ENCODE data around the gene SPDYE16.
A peak's percentile ranks its signal among the peaks of the same experiment; 100 is the strongest.
"Not testable (repeated sequence)": the region's sequence is repeated elsewhere in the genome, so short reads cannot be mapped to it uniquely, and the experiment has no call there.

Gene SPDYE16

DNA sequence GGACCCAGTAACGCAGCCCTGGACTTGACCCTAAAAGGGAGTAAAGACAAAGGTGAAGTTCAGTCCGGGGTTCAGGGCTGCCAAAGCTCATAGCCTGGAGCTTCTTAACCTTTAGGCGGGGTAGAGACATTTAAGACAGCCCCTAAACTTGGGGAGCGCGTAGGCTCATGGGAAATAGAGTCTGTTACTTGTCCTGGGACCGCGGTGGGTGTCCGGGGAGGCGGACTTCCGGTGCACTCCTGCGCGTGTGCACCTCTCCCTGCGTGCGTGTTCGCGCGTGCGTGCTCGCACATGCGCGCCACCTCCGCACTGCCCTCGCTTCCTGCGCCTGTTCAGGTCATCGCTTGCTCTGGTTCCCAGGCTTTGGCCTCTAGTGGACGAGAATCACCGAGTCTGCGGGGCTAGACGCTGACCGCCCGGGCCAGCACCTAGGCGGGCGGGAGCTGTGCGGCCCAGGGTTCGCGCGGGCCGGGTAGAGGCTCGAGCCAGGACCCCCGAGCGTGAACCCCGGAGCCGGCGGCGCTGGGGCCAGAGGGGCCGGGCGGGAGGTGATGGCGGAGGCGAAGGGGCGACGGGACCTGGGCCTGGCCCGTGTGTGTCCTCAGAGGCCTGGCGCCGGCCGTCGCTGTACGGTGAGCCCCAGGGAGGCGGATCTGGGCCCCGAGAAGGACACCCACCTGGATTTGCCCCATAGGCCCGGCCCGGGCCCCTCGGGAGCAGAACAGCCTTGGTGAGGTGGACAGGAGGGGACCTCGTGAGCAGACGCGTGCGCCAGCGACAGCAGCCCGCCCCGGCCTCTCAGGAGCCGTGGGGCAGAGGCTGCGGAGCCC is 6.1 kb upstream of the SPDYE16 start:
- DNase-seq = peak; percentile 74

DNA sequence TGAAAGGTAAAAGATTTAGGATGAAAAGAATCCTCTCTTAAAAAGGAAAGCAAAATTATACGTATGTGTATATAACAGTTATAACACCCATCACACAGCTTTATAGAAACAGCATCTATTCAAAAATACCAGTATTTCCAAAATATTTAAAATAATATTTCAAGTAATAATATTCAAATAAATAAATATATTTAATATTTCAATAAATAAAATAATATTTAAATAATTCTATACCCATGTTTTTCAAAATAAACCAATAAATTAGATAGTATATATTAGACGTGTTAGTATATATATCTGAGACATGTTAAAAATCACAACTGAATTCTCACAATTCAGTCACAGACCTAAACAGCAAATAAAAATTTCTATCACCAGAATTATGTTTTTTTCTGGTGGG is 11.5 kb downstream of the SPDYE16 start:
- DNase-seq = not testable (repeated sequence)

DNA sequence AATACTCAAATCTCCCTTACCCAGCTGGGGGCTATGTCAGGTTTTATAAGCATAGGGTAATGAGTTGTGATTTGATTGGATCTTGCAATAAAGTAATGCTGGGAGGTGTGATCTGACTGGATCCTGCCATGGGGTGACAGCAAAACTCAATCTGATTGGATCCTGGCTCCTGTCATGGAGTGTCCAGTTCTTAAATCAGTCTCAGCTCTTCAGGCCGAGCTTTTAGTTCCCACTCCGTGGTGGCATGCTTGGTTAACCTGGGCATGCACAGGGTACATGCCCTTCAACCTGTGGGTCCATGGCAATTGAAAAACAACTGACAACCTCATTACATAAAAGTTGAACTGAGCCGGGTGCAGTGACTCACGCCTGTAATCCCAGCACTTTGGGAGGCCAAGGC is 16.9 kb downstream of the SPDYE16 start:
- not testable (repeated sequence) for DNase-seq

GRCh38 chr7:76516932-76517331 is 26.2 kb downstream of the SPDYE16 start:
- DNase-seq = not testable (repeated sequence)

GRCh38 chr7:76515999-76516443 is 27.1 kb downstream of the SPDYE16 start:
- peak; percentile 42 for DNase-seq

DNA sequence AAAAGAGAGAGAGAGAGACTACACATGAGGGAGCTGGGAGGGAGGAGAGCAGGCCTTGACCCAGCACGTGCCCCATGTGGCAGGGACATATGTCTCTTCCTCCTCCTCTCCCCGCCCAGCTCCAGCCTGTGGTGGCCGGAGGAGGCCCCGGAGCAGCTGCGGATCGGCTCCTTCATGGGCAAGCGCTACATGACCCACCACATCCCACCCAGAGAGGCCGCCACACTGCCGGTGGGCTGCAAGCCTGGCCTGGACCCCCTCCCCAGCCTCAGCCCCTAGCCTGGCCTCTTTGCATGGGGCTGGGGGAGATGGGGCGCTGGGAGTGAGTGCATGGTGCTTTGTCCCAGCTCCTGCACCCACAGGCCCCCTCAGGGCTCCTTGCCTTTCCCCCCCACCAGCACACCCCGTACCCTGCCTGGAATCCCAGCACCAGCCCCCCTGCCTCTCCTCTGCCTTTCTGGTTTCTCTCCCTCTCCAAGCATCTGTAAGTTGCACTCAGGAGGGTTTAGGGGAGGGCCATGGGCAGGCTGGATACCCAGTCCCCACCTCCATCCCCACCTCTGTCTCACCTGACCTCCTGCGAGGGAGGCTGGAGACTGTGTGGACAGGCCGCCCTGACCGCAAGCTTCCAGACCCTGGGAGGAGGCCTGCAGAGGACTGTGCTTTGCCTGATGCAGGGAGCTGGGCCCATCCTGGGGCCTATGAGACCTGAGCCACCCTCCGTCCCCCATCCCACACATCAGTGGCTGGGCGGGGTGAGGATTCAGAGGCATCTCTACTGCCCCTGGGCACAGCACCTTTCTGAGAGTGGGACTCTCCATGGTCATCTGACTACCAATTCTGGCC is 27.9 kb downstream of the SPDYE16 start:
- DNase-seq = no peak

DNA sequence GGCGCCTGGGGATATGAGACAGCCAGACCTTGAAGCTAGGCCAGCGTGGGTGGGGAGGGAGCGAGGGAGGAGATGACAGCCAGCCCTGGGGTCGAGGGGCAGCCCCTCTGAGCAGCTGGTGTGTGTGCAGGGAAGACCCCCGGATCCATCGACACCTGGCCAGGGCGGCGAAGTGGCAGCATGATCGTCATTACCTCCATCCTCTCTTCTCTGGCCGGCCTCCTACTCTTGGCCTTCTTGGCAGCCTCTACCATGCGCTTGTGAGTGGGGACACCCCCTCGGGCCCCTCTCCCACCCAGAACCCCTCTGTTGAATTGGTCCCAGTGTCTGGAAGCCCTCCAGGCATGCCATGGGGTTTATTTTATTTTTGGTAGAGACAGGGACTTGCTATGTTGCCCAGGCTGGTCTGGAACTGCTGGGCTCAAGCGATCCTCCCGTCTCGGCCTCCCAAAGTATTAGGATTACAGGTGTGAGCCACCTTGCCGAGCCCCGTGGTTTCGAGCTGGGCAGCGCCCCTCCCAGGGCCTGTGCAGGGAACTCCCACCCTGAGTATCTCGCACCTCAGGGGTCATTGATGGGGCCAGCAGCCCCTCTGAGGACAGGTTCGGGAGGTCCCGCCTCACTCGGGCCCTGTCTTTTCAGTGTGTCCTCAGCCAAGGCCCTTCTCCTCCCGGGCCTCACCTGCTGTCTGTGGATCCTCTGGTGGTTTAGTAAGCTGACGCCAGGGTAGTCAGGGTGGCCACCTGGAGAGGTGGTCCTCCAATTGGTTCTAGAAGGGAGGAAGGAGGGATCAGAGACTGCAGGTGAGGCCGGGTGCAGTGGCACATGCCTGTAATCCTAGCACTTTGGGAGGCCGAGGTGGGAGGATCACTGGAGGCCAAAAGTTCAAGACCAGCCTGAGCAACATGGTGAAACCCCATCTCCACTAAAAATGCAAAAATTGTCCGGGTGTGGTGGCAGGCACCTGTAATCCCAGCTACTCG is 29.0 kb downstream of the SPDYE16 start:
- DNase-seq = no peak

DNA sequence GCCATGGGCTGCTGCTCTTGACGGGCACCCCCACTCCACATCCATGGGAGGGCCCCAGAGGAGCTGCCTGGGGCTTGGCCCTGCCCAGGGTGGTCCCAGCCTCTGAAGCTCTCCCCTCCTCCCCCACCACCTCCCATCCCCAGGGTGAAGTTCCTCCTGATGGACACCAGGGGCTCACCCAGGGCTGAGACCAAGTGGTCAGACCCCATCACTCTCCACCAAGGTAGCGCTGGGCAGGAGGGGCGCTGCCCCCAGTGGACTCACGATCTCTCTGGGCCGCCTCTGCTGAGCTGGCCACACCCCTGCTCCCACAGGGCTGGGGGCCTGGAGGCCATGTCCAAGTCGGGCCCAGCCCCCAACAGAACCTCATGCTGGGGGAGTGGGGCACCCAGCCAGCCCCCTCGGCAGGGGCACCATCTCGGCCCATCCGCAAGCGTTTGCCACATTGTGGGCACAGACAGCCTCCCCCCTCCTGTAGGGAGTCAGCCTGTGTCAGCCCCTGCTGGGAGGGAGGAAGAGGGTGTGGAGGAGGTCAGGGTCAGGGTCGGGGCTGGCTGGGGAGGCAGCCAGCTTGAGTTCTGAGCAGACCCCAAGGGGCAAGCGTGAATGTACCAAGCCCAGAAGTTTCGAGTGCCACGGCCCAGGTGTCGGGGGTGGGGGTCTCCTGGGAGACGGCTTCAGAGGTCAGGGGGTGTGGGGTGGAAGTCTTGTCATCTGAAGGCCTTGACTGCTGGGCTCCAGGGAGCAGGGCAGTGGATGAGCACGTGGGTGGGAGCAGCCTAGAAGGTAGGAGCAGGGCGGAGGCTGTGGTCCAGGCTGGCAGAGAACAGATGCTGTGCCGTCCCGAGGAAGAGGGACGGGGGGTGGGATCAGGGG is 29.9 kb downstream of the SPDYE16 start:
- no peak for DNase-seq

- DNase-seq = not testable (repeated sequence)
These were observed 30.9 kb downstream of the SPDYE16 start for GRCh38 chr7:76511911-76512885.

DNA sequence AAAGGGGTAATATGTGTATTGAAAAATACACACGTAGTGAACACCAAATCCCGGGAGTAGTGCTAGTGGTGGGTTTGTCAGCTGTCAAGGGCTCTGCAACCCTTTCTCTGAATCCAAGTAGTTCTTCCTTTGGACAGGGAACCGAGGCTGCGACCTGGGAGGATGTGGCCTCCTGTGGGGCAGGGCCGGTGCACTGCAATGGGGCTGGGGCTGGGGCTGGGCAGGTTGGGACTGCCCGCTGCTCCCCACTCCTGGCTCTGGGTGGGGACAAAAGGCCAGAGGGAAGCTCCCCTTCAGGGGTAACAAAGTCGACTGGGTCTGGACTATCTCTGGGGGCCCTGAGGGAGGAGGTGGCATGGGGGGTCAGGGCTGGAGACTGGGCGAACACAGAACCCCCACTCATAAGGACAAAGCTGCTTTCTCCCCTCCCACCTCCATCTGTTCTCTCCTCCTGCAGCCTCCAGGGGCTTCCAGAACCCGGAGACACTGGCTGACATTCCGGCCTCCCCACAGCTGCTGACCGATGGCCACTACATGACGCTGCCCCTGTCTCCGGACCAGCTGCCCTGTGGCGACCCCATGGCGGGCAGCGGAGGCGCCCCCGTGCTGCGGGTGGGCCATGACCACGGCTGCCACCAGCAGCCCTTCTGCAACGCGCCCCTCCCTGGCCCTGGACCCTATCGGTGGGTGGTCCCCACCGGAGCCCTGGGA is 31.7 kb downstream of the SPDYE16 start:
- DNase-seq = not testable (repeated sequence)

DNA sequence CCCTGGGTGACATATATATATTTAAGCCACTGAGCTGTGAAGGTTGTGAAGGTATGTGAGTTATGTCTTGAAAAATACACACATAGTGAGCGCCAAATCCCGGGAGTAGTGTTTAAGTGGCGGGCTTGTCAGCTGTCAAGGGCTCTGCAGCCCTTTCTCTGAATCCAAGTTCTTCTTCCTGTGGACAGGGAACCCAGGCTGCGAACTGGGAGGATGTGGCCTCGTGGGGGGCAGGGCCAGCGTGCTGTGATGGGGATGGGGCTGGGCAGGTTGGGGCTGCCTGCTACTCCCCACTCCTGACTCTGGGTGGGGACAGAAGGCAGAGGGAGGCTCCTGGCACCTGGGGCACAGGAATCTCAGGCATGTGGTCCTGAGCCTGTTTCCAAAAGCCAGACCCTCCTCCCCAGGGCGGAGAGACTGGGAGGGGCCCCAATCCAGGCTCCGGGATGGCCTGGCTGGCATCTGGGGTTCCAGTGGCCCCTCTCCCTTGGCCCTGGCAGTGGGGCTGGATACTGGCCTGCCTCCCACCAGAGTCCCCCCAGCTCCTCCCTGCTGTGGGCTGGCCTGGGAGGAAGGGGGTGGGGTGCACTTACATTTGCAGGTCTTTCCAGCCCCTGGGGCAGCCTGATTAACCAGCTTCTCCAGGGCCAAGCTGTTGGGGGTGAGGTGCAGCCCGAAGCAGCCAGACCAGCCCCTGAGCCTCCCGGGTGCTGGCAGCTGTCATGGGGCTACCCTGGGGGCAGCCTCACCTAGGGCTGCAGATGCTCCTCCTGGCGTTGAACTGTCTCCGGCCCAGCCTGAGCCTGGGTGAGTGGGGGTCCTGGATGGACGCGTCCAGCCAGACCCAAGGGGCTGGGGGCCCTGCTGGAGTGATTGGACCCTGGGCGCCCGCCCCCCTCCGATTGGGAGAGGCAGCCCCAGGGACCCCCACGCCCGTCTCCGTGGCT is 32.9 kb downstream of the SPDYE16 start, which contains the start of gene UPK3B:
TSS of gene UPK3B (plus strand) at position 622 of the 947 bp plus-strand sequence. CDS start at position 723, 101 bp downstream.
- no peak for DNase-seq

DNA sequence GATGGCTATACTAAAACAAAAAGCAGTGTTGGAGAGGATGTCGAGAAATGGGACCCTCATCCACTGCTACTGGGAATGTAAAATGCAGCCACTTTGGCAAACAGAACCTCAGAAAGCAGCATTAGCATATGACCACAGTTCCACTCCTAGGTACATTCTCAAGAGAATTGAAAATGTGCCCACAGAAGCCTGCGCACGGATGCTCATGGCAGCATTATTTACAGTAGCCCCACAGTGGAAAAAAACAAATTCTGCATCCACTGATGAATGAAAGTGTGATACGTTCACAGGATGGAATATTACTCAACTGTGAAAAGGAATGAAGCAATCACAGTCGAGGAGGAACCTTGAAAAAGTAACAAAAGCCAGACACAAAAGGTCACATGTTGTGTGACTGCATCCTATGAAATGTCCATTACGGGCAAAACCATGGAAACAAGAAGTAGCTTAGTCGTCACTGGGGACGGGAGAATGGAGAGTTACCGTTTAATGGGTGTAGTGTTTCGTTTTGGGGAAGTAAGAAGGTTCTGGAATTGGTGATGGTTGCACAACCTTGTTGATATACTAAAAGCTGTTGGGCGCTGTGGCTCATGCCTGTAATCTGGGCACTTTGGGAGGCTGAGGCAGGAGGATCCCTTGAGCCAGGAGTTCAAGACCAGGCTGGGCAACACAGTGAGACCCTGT is 35.2 kb downstream of the SPDYE16 start:
- DNase-seq = no peak

DNA sequence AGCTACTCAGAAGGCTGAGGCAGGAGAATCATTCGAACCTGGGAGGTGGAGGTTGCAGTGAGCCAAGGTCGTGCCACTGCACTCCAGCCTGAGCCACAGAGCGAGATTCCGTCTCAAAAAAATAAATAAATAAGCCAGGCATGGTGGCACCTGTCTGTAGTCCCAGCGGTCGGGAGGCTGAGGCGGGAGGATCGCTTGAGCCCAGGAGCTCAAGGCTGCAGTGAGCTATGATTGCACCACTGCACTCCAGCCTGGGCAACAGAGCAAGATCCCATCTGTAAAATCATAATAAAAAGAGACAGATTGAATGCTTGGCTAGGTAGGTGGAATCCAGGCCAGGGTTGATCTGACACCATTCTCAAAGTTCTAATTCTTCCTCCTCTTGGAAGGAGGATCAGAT is 36.5 kb downstream of the SPDYE16 start:
- DNase-seq = not testable (repeated sequence)

DNA sequence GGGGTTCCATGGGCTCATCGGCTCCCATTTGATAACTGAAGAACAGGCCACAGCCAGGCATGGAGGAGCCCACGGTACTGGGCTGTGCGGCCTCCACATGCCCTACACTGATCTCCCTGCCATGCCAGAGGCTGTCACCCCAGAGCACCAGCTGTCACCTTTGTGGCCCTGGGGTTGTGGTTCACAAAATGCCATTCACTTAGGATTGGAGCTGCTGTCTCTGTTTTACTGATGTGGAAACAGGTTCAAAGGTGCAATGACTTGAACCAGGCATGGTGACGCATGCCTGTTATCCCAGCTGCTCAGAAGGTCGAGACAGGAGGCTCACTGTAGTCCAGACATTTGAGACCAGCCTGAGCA is 37.0 kb downstream of the SPDYE16 start:
- no peak for DNase-seq

DNA sequence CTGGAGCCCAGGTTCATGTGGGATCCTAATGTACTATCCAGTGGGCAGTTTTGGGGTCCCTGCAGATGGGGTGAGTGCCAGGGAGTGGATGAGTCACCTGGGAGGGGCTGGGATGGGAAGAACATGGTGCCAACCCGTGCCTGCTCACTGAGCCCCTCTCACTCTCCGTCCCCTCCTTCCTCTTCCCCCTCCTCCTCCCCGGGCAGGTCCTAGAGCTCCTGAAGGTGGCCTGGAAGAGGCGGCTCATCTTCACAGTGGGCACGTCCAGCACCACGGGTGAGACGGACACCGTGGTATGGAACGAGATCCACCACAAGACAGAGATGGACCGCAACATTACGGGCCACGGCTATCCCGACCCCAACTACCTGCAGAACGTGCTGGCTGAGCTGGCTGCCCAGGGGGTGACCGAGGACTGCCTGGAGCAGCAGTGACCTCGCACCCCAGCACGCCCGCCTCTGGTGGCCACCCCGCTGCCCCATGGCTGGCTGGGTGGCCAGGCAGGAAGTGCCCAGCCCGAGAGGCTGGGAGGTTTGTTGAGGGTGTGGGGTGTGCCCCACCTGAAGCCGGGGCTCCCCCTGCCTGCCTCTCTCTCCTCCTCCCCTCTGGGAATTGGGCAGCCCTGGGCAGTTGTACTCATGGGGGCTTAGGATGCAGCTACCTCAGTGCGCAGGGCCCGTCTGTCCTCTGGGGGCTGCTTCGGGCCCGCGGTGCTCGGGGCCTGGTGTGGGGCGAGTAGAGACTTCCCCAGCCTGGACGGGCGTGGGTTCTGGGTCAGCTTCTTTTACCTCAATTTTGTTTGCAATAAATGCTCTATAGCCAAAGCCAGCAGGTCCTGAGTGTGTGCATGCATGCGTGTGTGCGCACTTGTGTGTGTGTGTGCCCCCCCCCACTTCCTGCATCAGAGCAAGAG is 37.7 kb downstream of the SPDYE16 start:
- DNase-seq = no peak

- not testable (repeated sequence) for DNase-seq
These were observed 38.5 kb downstream of the SPDYE16 start for GRCh38 chr7:76504351-76505167.

All from NCI-H2227 treated with DMSO at 0.1 percent for 48 hours (cell line).